Peyer's patch (tissue), 4 donors: Measurements from ENCODE around the gene NUMA1. TPM values are rescaled to one million over a fixed set of nuclear protein-coding genes. Genes with fewer than 3 reads are reported as not detected.

Experiments
- DNase-seq, 3 donors: peaks; one replicate each; pipeline ENCODE4 v3.0.0-alpha.2; 2017 to 2019
- H3K27ac ChIP-seq, 4 donors: fragments of 200-600 bp; sonication (generic); one replicate each; pipeline ENCODE4 v1.5.1; 2016 to 2019
- H3K27me3 ChIP-seq, 2 donors: fragments of 200-600 bp; sonication (generic); one replicate each; pipeline ENCODE4 v1.5.1; 2019
- H3K36me3 ChIP-seq, 3 donors: fragments of 200-600 bp; sonication (generic); one replicate each; pipeline ENCODE4 v1.5.1; 2016 to 2019
- H3K4me1 ChIP-seq, 4 donors: fragments of 200-600 bp; sonication (generic); one replicate each; pipeline ENCODE4 v1.5.1; 2016 to 2019
- H3K4me3 ChIP-seq, 4 donors: fragments of 200-600 bp; sonication (generic); 1 replicate in 3 of 4; 2 replicates in 1 of 4; pipeline ENCODE4 v1.5.1; 2016 to 2019; ENCODE audit warnings: mild to moderate bottlenecking in 1 of 4
- H3K9me3 ChIP-seq, 4 donors: fragments of 200-600 bp; sonication (generic); one replicate each; pipeline ENCODE4 v1.5.1; 2016 to 2019; ENCODE audit warnings: mild to moderate bottlenecking in 1 of 4
- POLR2A ChIP-seq, 2 donors: fragments of 450-650 bp; IDR thresholded peaks; one replicate each; pipeline ENCODE4 v1.5.1; 2017; ENCODE audit warnings: antibody characterized with exemption in 2 of 2, mild to moderate bottlenecking in 2 of 2, moderate library complexity in 2 of 2
- total RNA-seq, 4 donors: library from RNA; depleted of rRNA; stranded (reverse); fragments of >200 nt; gene quantifications; one replicate each; pipeline ENCODE4 v1.1.0, GENCODE V29; 2016
- TF ChIP-seq, protein P1 (sequence below), 6 experiments: fragments of 450-650 bp in 4 of 6; fragments of 200-600 bp in 2 of 6; sonication (generic) in 1 of 6; IDR thresholded peaks; one replicate each; pipeline ENCODE4 v1.5.1; 2017 to 2019; ENCODE audit warnings: antibody characterized with exemption in 6 of 6, mild to moderate bottlenecking in 3 of 6, moderate library complexity in 1 of 6

NUMA1 gene
- total RNA-seq, 4 donors from 2014 or later, result 297 to 512 (median 388) TPM

DNA sequence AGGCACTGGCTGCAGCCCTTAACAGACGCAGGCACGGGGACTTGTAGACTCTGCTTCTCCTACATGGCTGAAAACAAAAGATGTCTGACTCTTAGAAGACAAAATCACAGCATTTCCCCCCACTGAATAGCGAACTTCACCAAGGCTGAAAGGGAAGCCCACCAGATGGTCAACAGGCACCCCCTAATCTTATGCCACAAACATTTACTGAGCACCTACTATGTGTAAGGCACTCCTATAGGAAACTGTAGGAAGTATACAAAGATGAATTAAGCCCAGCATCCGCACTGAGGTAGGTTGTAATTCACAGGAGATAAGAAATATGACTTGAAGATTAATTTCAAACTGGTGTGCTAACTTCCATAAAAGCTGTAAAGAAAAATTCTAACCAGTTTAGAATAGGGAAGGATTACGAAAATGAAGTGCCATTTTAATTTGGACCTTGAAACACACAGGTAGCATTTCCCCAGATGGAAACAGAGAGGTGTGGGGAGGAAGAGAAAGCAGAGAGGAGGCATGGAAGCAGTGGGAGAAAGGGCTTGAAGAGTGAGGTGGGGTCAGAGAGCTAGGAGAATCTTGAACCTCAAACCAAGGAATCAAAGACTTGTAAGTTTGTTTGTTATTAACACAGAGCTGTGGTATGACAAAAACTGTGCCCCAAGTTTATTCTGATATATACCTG, 38.1 kb downstream of the NUMA1 start:
- TF ChIP-seq POLR2A (IDR thresholded peaks at IDR 0.05), result no peak
- TF ChIP-seq, protein P1, sequence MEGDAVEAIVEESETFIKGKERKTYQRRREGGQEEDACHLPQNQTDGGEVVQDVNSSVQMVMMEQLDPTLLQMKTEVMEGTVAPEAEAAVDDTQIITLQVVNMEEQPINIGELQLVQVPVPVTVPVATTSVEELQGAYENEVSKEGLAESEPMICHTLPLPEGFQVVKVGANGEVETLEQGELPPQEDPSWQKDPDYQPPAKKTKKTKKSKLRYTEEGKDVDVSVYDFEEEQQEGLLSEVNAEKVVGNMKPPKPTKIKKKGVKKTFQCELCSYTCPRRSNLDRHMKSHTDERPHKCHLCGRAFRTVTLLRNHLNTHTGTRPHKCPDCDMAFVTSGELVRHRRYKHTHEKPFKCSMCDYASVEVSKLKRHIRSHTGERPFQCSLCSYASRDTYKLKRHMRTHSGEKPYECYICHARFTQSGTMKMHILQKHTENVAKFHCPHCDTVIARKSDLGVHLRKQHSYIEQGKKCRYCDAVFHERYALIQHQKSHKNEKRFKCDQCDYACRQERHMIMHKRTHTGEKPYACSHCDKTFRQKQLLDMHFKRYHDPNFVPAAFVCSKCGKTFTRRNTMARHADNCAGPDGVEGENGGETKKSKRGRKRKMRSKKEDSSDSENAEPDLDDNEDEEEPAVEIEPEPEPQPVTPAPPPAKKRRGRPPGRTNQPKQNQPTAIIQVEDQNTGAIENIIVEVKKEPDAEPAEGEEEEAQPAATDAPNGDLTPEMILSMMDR (IDR thresholded peaks at IDR 0.05), result no peak
- peak overlapping the region; percentile 90 to 96 (median 90) for H3K27ac ChIP-seq
- H3K9me3 ChIP-seq, result no peaks in the 10 kb centered on the region
- H3K27me3 ChIP-seq, result no peaks in the 10 kb centered on the region
- H3K4me3 ChIP-seq, result peak overlapping the region; percentile 41 to 65 (median 59)
- no peak for DNase-seq
- peaks cover 0 to 30% (median 23%) of the 10 kb centered on the region in 4 donors for H3K4me1 ChIP-seq
- H3K36me3 ChIP-seq, result no peaks in the 10 kb centered on the region

DNA sequence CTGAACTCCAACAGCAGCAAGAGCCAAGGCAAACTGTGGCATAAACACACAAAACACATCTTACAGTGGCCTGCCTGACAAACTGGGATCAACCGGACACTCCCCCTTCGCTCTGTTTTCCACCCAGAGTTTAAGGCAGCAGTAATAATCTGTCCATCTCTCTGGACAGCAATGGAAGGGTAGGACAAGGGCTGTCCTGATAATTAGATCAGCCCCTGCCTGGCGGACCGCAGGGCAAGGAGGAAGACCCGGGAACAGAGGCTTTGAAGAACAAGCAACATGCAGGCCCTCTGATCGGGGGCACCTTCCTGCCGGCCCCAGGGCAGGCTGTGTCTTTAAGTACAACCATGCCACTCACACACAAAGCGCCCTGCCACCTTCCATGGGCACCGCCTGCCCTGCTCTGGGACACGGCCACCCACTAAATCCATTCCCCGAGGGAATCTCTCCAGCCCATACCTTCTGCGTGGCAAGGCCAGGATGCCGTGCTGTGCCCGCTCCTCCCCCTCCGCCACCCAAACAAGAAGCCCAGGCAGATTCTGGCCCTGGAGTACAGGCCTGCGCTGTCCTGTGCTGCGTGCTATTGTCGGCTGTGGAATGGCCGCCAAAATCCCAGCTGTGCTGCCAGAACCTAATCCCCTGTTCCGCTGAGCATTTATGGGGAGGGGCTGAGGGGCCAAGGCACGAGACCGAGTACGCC, 38.8 kb downstream of the NUMA1 start:
- peak; percentile 57 to 82 (median 79) for DNase-seq
- Histone ChIP-seq H3K4me1 (peaks cover 0 to 36% (median 25%) of the 10 kb centered on the region in 4 donors), H3K27me3 (no peaks in the 10 kb centered on the region), H3K36me3 (no peaks in the 10 kb centered on the region), H3K27ac (peak overlapping the region; percentile 90 to 96 (median 90)), H3K4me3 (peak overlapping the region; percentile 41 to 65 (median 59)), H3K9me3 (no peaks in the 10 kb centered on the region)
- TF ChIP-seq, protein P1 (IDR thresholded peaks at IDR 0.05), result no peak
- TF ChIP-seq POLR2A (IDR thresholded peaks at IDR 0.05), result peak; percentile 39 to 49

DNA sequence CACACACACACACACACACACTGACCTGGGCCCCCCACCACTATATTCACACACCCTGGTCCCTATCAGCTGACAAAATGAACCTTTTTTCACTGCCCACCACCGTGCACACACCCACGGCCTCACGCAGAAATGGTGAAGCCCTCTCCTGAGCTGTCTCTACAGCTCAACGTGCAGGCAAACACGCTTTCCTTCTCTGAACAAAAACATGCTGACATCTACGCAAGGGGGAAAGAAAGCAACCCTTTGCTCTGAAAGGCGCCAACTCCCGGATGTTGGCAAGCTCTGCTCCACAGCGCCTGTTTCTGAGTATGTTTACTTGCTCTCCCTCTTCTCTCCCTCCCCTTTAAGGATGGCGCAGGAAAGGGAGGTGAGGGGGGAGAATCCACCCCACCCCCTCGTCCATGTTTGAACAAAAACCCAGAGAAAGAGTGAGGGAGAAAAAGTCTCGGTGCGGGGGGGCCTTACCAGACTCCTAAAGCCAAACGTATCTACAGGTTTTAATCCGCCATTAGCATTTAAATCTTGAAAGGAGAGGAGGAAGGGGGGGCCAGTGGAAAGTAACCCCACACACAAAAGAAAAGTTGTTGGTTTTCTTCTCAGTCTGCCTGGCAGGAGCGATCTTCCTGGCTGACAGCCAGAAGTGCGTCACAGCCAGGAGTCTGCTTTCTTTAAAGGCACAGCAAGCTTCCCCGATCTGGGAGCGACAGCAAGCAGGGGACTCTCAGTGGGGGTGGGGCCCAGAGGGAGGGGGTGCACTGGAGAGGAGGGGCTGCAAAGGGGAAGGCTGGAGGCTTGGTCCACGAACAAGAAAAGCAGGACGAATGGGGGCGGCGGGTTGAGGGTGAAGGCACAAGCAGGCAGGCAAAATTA, 39.6 kb downstream of the NUMA1 start:
- peaks cover 0 to 44% (median 25%) of the 10 kb centered on the region in 4 donors for H3K4me1 ChIP-seq

DNA sequence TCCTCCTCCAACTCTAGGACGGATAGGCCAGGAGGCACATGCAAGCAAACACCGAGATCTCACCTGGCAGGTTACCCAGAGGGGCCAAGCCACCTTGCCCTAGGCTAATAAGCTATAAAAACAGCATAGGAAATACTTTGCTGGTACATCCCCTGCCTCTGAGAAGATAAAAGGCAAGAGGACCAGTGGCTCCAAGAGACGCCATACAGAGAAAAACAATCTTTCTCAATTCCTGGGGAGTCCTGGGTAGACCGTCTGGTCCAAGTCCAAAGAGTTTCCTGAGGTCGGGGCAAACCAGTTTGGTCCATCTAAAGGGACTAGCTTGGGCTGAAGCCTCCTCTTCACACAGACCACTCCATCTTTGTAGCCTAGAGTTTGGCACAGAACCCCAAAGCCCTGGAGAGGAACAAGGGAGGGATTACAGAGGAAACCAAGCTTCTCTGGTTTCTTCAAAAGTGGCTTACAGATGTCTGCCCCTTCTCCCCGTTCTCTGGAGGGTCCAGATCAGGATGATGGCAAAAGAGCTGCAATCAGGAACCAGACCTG, 40.4 kb downstream of the NUMA1 start:
- H3K4me1 ChIP-seq, result peaks cover 0 to 45% (median 25%) of the 10 kb centered on the region in 4 donors

More for the DNA sequence above, 39.6 kb downstream of the NUMA1 start:
- Histone ChIP-seq H3K27me3 (no peaks in the 10 kb centered on the region), H3K36me3 (peaks cover 0 to 4% (median 0%) of the 10 kb centered on the region in 3 donors), H3K27ac (peak overlapping the region; percentile 90 to 96 (median 90)), H3K9me3 (no peaks in the 10 kb centered on the region), H3K4me3 (peak overlapping the region; percentile 41 to 65 (median 59))
- TF ChIP-seq, protein P1 (IDR thresholded peaks at IDR 0.05), result no peak
- TF ChIP-seq POLR2A (IDR thresholded peaks at IDR 0.05), result peak in 1 of 2 donors; percentile 36
- peak; percentile 78 to 96 (median 93) for DNase-seq

More for the DNA sequence above, 40.4 kb downstream of the NUMA1 start:
- peaks cover 0 to 12% (median 0%) of the 10 kb centered on the region in 3 donors for H3K36me3 ChIP-seq
- DNase-seq, result peak in 2 of 3 donors; percentile 47 to 49
- H3K27ac ChIP-seq, result peak overlapping the region; percentile 90 to 96 (median 90)
- peak overlapping the region; percentile 41 to 65 (median 59) for H3K4me3 ChIP-seq
- H3K9me3 ChIP-seq, result no peaks in the 10 kb centered on the region
- no peaks in the 10 kb centered on the region for H3K27me3 ChIP-seq
- TF ChIP-seq POLR2A (IDR thresholded peaks at IDR 0.05), result no peak
- TF ChIP-seq, protein P1 (IDR thresholded peaks at IDR 0.05), result no peak
